ENCODE measurements around the gene NKX1-1. TPM values are rescaled to one million over a fixed set of nuclear protein-coding genes. Genes with fewer than 3 reads are reported as not detected.
"Not testable (repeated sequence)": the region's sequence is repeated elsewhere in the genome, so short reads cannot be mapped to it uniquely, and the experiment has no call there.

The NKX1-1 gene
- polyA plus RNA-seq, 4 donors: not detected

DNA sequence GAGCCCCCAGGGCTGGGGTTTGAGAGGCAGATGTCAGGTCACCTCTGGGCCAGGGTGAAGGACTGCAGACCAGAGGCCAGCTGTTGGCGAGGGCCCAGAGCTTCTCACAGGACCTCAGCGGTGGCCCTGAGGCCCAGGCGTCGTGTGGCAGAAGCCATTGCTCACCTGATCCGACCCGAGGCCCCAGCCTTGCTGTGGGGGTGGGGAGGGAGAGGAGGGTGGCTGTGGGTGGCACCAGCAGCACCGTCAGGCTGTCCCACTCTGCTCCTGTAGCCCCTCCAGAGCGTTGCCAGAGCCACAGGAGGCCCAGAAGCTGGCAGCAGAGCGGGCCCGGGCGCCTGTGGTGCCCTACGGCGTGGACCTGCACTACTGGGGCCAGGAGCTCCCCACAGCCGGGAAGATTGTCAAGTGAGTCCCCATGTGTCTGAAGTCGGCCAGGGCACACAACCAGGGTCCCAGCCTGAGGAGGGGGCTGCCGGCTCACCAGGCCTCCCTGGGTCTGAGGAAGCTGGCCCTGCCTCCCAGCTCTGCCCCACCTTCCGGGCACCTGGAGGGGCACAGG, 30.4 kb downstream of the NKX1-1 start:
- Histone ChIP-seq H3K27ac (ENCODE audit: low read depth in 1 of 3, low read length in 2 of 3) (no peak overlapping the region), H3K27me3 (ENCODE audit: control insufficient read depth in 3 of 3, insufficient read depth in 3 of 3, low read length in 3 of 3) (no peaks in the 10 kb centered on the region), H3K36me3 (ENCODE audit: control insufficient read depth in 3 of 3, insufficient read depth in 2 of 3, low read depth in 1 of 3, low read length in 3 of 3) (peaks cover 2 to 72% (median 8%) of the 10 kb centered on the region in 3 donors), H3K4me3 (ENCODE audit: low read depth in 1 of 3, low read length in 3 of 3) (no peak overlapping the region), H3K9me3 (ENCODE audit: control insufficient read depth in 2 of 2, insufficient read depth in 1 of 2, low read depth in 1 of 2, low read length in 1 of 2) (no peaks in the 10 kb centered on the region), H3K4me1 (ENCODE audit: control insufficient read depth in 3 of 3, insufficient read depth in 2 of 3, low read depth in 1 of 3, low read length in 2 of 3) (no peaks in the 10 kb centered on the region)
- 85 to 93% (median 90%) methylated on average over 16 to 17 of the region's 17 CpGs for WGBS, 3 donors
- FAIRE-seq (no peak), DNase-seq (no peak)

- DNase-seq: no peak
- no peaks in the 10 kb centered on the region for H3K27me3 ChIP-seq (ENCODE audit: control insufficient read depth in 3 of 3, insufficient read depth in 3 of 3, low read length in 3 of 3)
- WGBS, 3 donors: 93 to 96% (median 96%) methylated on average over 34 to 36 of the region's 36 CpGs
- H3K4me3 ChIP-seq (ENCODE audit: low read depth in 1 of 3, low read length in 3 of 3): no peak overlapping the region
- no peaks in the 10 kb centered on the region for H3K9me3 ChIP-seq (ENCODE audit: control insufficient read depth in 2 of 2, insufficient read depth in 1 of 2, low read depth in 1 of 2, low read length in 1 of 2)
- no peak overlapping the region for H3K27ac ChIP-seq (ENCODE audit: low read depth in 1 of 3, low read length in 2 of 3)
- H3K4me1 ChIP-seq (ENCODE audit: control insufficient read depth in 3 of 3, insufficient read depth in 2 of 3, low read depth in 1 of 3, low read length in 2 of 3): no peaks in the 10 kb centered on the region
- FAIRE-seq: no peak
- peaks cover 2 to 75% (median 8%) of the 10 kb centered on the region in 3 donors for H3K36me3 ChIP-seq (ENCODE audit: control insufficient read depth in 3 of 3, insufficient read depth in 2 of 3, low read depth in 1 of 3, low read length in 3 of 3)
Observed at GRCh38 chr4:1375051-1375721, 31.1 kb downstream of the NKX1-1 start.

DNA sequence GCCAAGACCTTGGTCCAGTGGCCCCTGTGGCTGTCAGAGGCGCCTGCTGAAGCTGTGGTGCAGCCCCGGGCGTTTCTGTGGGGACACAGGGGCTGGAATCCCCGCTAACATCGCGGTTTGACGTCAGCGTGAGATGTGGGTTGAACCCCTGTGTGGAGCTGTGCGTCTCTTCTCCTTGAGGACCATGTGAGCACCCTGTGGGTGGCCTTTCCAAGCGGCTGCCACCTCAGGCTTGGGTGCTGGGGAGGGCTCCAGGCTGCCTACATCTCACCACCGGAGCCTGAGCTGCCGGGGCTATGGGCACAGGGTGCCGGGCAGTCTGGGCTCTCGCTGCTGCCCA, 31.6 kb downstream of the NKX1-1 start:
- H3K27me3 ChIP-seq (ENCODE audit: control insufficient read depth in 3 of 3, insufficient read depth in 3 of 3, low read length in 3 of 3): no peaks in the 10 kb centered on the region
- H3K4me1 ChIP-seq (ENCODE audit: control insufficient read depth in 3 of 3, insufficient read depth in 2 of 3, low read depth in 1 of 3, low read length in 2 of 3): no peaks in the 10 kb centered on the region
- DNase-seq (no peak), FAIRE-seq (no peak)
- no peak overlapping the region for H3K27ac ChIP-seq (ENCODE audit: low read depth in 1 of 3, low read length in 2 of 3)
- H3K4me3 ChIP-seq (ENCODE audit: low read depth in 1 of 3, low read length in 3 of 3): no peak overlapping the region
- no peaks in the 10 kb centered on the region for H3K9me3 ChIP-seq (ENCODE audit: control insufficient read depth in 2 of 2, insufficient read depth in 1 of 2, low read depth in 1 of 2, low read length in 1 of 2)
- H3K36me3 ChIP-seq (ENCODE audit: control insufficient read depth in 3 of 3, insufficient read depth in 2 of 3, low read depth in 1 of 3, low read length in 3 of 3): peaks cover 2 to 76% (median 8%) of the 10 kb centered on the region in 3 donors
- WGBS, 3 donors: 94 to 95% (median 95%) methylated on average over 14 of the region's 14 CpGs

GRCh38 chr4:1373892-1374705, 32.1 kb downstream of the NKX1-1 start:
- FAIRE-seq (no peak), DNase-seq (no peak)
- Histone ChIP-seq H3K27ac (ENCODE audit: low read depth in 1 of 3, low read length in 2 of 3) (no peak overlapping the region), H3K27me3 (ENCODE audit: control insufficient read depth in 3 of 3, insufficient read depth in 3 of 3, low read length in 3 of 3) (no peaks in the 10 kb centered on the region), H3K9me3 (ENCODE audit: control insufficient read depth in 2 of 2, insufficient read depth in 1 of 2, low read depth in 1 of 2, low read length in 1 of 2) (no peaks in the 10 kb centered on the region), H3K36me3 (ENCODE audit: control insufficient read depth in 3 of 3, insufficient read depth in 2 of 3, low read depth in 1 of 3, low read length in 3 of 3) (peaks cover 2 to 73% (median 8%) of the 10 kb centered on the region in 3 donors), H3K4me1 (ENCODE audit: control insufficient read depth in 3 of 3, insufficient read depth in 2 of 3, low read depth in 1 of 3, low read length in 2 of 3) (no peaks in the 10 kb centered on the region), H3K4me3 (ENCODE audit: low read depth in 1 of 3, low read length in 3 of 3) (no peak overlapping the region)
- WGBS, 3 donors: 93 to 96% (median 94%) methylated on average over 42 of the region's 42 CpGs

- not testable (repeated sequence) for H3K4me3 ChIP-seq (ENCODE audit: low read depth in 1 of 3, low read length in 3 of 3); H3K27me3 ChIP-seq (ENCODE audit: control insufficient read depth in 3 of 3, insufficient read depth in 3 of 3, low read length in 3 of 3); FAIRE-seq; H3K4me1 ChIP-seq (ENCODE audit: control insufficient read depth in 3 of 3, insufficient read depth in 2 of 3, low read depth in 1 of 3, low read length in 2 of 3); DNase-seq; H3K27ac ChIP-seq (ENCODE audit: low read depth in 1 of 3, low read length in 2 of 3); H3K9me3 ChIP-seq (ENCODE audit: control insufficient read depth in 2 of 2, insufficient read depth in 1 of 2, low read depth in 1 of 2, low read length in 1 of 2)
- H3K36me3 ChIP-seq (ENCODE audit: control insufficient read depth in 3 of 3, insufficient read depth in 2 of 3, low read depth in 1 of 3, low read length in 3 of 3): peaks cover 2 to 76% (median 8%) of the 10 kb centered on the region in 3 donors
- WGBS, 3 donors: 79 to 94% (median 83%) methylated on average over 14 to 22 of the region's 22 CpGs
Observed at GRCh38 chr4:1372576-1372975, 33.7 kb downstream of the NKX1-1 start.

DNA sequence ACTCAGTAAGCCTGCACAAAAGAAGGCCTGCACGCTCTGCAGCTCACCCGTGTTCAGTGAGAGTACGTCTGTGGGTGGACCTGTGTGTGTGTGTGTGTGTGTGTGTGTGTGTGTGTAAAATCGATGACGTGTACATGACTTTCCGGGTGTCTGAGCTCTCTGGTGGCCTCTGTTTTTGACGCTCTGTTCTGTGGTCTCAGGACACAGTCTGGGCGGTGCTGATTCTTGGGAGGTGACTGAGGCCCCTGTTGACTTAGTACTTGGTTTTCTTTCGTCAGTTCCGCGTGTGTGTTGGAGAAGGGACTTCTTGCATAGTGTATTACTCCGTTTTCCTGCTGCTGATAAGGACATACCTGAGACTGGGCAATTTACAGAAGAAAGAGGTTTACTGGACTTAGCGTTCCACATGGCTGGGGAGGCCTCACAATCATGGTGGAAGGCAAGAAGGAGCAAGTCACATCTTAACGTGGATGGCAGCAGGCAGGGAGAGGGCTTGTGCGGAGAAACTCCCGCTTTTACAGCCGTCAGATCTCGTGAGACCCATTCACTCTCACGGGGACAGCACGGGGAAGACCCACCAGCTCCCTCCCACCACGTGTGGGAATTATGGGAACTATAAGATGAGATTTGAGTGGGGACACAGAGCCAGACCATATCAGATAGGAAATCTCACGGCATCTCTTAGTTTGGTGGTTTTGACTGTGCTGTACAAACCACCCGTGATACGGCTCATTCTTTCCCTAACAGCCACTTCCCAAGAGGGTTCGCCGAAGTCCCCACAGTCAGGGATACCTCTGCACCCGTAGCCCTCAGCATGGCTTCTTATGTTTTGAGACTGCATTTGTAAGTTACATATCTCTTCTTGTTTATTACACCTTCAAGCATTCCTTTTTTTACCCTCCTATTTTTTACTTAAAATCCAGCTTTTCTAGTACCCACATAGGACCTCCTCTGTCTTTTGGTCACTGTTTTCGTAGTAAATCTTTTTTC, 34.8 kb downstream of the NKX1-1 start:
- peaks cover 2 to 75% (median 8%) of the 10 kb centered on the region in 3 donors for H3K36me3 ChIP-seq (ENCODE audit: control insufficient read depth in 3 of 3, insufficient read depth in 2 of 3, low read depth in 1 of 3, low read length in 3 of 3)
- no peak overlapping the region for H3K4me3 ChIP-seq (ENCODE audit: low read depth in 1 of 3, low read length in 3 of 3)
- 92 to 95% (median 95%) methylated on average over 28 of the region's 28 CpGs for WGBS, 3 donors
- no peaks in the 10 kb centered on the region for H3K4me1 ChIP-seq (ENCODE audit: control insufficient read depth in 3 of 3, insufficient read depth in 2 of 3, low read depth in 1 of 3, low read length in 2 of 3)
- no peaks in the 10 kb centered on the region for H3K9me3 ChIP-seq (ENCODE audit: control insufficient read depth in 2 of 2, insufficient read depth in 1 of 2, low read depth in 1 of 2, low read length in 1 of 2)
- H3K27me3 ChIP-seq (ENCODE audit: control insufficient read depth in 3 of 3, insufficient read depth in 3 of 3, low read length in 3 of 3): no peaks in the 10 kb centered on the region
- H3K27ac ChIP-seq (ENCODE audit: low read depth in 1 of 3, low read length in 2 of 3): no peak overlapping the region
- FAIRE-seq (no peak), DNase-seq (no peak)

- Histone ChIP-seq H3K4me3 (ENCODE audit: low read depth in 1 of 3, low read length in 3 of 3) (no peak overlapping the region), H3K27me3 (ENCODE audit: control insufficient read depth in 3 of 3, insufficient read depth in 3 of 3, low read length in 3 of 3) (no peaks in the 10 kb centered on the region), H3K27ac (ENCODE audit: low read depth in 1 of 3, low read length in 2 of 3) (no peak overlapping the region), H3K4me1 (ENCODE audit: control insufficient read depth in 3 of 3, insufficient read depth in 2 of 3, low read depth in 1 of 3, low read length in 2 of 3) (no peaks in the 10 kb centered on the region), H3K9me3 (ENCODE audit: control insufficient read depth in 2 of 2, insufficient read depth in 1 of 2, low read depth in 1 of 2, low read length in 1 of 2) (no peaks in the 10 kb centered on the region), H3K36me3 (ENCODE audit: control insufficient read depth in 3 of 3, insufficient read depth in 2 of 3, low read depth in 1 of 3, low read length in 3 of 3) (peaks cover 0 to 75% (median 5%) of the 10 kb centered on the region in 3 donors)
- WGBS, 3 donors: 93 to 95% (median 93%) methylated on average over 26 to 29 of the region's 29 CpGs
- DNase-seq (no peak), FAIRE-seq (no peak)
Observed at GRCh38 chr4:1370321-1371124, 35.7 kb downstream of the NKX1-1 start.

Measured in small intestine (tissue), 7 donors.